ENCODE results near the gene ELOVL4.
A peak's percentile ranks its signal among the peaks of the same experiment; 100 is the strongest.

Gene ELOVL4

DNA sequence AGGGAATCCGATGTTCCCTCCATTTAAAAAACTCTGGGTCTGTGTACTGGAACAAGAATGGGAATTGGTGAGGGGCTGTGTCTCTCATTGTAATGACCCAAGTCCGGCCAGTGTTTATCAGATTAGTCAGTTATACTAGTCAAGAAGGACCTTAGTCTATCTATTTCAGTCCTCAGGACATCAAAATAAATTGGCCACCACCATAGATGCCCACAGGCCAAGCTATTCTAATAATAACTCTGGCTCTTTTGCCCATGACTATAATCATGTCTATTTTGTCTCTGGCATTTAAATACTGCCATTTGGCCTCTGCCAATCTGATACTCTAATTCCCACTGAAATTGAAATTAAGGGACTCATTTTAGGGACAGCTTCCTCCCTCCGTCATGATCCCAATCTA is 37.8 kb downstream of the ELOVL4 start:
- no peak for DNase-seq

DNA sequence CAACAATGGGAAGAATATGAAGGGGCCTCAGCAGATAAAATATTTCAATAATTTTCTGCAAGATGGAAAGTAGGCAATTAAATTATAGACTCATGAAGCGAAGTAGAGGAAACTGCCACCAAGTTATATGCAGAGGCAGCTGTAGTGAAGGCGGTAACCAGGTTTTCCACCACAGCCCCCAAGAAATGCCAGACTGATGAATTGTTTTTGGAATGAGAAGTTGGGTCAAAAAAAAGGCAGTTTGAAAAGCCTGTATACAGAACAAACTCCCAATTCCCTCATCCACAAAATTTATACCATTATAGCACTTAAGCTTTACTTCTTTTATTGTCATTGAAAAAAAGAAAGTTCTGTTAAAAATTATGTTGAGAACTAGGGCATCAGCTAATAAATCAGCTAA is 45.3 kb downstream of the ELOVL4 start:
- no peak for DNase-seq

DNA sequence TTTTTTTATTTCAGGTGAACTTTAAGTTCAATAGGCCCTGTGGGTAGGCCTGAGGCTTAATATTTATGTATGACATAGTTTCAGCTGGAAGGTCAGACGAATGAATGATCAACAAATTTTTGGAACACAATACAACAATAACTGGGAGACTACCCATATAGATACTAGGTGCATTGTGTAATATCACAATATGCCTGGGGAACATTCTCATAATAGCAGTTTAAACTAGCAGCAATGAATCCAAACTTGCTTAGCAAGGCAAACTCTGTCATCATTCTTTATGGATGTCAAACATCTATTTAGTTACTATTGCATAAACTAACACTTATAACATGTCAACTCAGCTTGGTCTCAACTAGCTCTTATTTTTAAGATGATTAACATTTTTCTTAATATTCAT is 49.3 kb downstream of the ELOVL4 start:
- no peak for DNase-seq

DNA sequence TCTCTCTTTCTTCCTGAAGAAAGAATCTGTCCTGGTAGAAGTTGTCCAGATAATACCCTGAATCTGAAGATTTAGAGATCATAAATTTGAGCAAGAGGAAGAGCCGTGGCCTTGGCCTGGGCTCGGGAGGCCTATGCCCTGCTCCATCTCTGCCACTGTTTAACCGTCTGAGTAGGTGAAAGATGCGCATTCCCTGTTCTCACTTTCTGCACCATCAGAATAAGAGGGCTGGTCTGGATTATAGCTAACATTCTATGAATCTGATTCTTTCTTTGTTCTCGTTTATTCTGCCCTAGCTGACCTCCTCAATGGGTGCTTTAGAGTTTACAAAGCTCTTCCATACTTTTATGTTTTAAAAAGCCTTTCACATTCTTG is 51.3 kb downstream of the ELOVL4 start:
- DNase-seq = no peak

DNA sequence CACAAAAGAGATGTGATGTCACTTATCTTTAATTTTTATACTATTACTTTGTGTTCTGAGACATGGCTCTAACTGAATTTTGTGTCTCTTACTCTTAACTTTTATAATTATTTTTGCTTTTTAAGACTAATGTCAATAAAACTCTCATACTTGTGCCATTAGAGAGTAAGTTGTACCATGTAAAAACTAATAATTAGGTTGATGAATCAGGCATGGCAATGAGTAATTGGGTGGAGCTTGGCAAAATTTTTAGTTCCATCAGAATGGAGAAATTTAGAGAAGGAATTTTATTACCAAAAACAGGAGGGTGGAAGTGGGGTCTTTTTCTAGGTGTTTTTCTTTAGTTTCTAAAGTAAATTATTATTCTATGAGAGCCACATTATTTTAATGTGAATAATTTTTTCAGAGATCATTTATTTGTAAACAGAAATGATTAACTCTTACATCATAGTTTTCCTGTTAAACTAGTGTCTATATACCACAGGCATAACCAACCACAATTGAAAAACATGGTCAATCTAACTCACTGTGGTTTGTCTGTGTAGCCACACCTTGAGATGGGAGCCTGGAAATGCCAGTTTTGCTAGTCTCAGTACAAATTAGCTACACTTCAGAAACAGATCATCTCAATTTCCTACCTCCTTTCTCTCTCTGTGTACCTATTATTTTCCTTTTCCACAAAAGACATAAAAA is 51.8 kb downstream of the ELOVL4 start:
- no peak for DNase-seq

DNA sequence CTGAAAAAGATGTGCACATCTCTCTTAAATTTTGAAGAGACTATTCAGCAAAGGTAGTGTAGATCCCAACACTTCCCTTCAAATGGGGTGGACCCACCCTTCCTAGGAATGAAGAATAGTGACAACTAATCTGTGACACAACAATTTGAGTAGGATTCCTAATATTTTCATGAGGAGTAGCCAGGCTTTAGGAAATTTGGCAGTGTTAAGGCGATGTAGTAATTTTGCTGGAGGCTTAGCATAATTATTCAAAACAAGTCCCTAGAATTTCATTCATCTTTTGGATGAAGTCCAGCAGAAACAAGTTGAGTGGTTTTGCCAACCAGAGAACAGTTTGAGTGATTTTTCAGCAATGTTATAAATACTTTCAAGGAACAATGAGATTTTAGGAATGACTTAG is 52.4 kb downstream of the ELOVL4 start:
- DNase-seq = no peak

DNA sequence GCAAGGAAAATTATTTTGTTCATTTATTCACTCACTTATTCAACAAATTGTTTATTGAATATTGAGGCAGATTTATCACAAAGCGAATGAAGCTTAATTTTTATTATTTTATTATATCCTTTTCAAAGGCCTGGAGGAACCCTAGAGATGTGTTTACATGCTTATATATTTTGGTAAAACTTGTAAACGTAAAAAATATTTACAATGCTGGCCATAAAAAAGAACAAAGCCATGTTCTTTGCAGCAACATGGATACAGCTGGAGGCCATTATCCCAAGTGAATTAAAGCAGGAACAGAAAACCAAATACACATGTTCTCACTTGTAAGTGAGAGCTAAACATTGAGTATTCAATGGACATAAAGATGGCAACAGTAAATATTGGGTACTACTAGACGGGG is 58.8 kb downstream of the ELOVL4 start:
- no peak for DNase-seq

DNA sequence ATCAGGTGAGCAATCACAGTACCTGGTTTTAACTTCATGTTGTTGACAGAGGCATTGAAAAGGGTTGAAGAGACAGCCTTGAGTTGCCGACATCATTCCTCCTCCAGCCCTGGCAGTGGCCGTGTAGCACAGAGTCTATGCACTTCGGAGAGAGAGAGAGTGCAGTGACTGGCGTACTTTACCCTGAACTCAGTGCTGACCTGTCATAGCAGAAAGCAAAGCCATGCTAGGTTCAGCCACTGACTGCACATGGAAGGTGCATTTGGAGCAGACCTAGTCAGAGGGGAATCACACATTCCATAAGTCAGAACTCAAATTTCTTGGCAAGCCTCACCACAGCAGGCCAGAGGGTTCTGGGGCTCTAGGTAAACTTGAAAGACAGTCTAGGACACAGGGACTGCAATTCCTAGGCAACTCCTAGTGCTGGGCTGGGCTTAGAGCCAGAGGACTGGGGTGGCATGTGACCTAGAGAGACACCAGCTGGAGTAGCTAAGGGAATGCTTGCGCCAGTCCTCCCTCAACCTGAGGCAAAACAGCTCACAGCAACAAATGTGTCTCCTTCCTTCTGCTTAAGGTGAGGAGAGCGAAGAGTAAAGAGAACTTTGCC is 69.1 kb downstream of the ELOVL4 start:
- DNase-seq = no peak

DNA sequence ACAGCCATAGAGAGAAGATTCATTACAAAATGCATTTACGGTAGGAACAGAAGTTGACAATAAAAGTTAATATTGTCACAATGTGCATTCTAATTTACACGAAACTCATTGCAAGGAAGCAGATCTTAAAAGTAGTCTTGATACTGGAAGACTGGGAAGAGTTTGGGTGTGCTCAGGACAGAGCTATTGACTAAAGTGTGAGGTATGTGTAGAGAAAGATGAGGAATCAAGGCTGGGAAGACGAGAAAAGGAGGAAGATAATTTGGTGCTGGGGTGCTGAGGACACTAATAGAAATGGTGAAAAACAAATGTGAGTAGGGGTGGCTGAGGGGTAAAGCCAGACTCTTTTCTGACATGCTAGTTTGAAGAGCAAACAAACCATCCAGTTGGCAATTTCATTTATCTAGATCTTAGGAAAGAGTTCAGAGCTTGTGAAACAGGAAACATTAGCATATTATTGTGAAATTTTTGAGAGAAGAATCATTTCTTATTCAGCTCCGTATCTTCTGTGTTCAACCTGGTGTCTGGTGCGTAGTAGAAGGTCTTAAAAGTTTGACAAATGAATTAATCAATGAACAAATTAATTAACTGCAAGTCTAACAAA is 72.7 kb downstream of the ELOVL4 start:
- DNase-seq = no peak

DNA sequence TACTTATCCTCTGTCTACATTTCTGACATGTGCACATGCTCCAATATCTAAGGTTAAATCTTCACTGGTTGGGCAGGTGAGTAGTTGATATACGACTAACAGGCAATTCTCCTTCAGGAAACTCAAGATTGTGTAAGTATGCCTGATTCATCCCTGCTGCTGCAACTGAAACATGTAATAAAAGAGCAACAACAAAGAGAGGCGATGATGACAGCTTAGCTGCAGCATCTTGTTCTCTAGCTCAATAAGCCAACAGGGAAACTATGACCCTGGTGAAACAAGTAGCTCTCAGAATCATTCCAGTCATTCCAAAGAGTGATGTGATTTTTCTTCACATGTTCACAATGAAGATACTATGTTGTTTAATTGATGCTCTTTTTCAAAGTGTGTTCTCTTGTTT is 74.4 kb downstream of the ELOVL4 start:
- no peak for DNase-seq

DNA sequence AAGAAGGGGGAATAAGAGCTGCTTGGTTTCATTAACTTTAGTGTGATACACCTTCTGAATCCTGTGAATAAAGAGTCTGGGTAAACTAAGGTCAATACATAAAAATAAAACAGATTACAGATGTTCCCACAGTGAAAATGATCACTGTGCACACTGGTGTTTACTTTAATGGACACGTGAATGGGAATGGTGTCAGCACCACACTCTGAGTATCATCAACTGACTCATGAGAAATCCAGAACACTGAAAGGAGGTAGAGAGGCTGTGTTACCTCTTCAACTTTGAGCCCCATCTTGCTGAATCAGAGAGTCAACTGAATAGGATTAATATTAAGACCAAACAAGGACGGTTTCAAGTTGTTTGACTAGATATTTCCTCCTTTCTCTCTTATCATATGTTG is 75.0 kb downstream of the ELOVL4 start:
- DNase-seq = no peak

DNA sequence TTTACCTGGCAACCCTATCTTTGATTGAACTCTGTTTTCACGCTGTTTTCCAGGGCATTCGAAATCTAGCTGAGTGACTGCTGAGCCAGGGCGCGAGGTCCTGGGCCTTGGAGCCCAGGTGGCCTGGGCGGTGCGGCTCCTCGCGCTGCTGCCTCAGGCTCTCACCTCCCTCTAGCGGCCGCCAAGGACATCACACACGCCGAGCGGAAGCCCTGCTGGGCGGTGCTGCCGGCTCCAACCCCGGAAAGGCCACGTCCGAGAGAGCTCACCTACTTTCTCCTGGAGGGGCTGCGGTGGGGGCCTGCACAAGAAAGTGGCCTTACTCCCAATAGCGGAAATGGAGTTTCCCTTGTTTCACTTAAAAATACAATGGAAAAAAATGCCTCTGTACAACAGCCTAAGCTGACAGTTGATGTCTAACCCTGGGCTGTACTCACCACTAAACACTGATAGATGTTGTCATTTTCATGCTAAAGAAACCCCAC is 77.7 kb downstream of the ELOVL4 start:
- DNase-seq = peak; percentile 93

DNA sequence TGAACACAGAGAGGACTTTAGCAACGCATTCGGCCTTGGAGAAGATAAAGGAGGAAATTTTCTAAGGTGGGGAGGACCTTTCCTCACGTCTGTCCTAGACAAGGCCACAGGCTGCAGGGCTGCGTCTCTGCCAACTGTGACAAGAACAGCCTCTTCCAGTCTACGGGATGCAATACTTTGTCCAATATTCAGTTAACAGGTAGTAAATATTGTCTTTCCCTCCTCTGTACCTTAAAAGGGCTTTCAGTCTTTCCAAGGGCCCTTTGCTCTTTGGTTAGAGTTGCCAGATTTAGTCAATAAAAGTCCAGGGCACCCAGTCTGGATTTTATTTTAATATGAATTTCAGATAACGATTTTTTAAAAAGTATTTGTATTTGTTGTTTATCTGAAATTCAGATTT is 78.2 kb downstream of the ELOVL4 start:
- DNase-seq = no peak

DNA sequence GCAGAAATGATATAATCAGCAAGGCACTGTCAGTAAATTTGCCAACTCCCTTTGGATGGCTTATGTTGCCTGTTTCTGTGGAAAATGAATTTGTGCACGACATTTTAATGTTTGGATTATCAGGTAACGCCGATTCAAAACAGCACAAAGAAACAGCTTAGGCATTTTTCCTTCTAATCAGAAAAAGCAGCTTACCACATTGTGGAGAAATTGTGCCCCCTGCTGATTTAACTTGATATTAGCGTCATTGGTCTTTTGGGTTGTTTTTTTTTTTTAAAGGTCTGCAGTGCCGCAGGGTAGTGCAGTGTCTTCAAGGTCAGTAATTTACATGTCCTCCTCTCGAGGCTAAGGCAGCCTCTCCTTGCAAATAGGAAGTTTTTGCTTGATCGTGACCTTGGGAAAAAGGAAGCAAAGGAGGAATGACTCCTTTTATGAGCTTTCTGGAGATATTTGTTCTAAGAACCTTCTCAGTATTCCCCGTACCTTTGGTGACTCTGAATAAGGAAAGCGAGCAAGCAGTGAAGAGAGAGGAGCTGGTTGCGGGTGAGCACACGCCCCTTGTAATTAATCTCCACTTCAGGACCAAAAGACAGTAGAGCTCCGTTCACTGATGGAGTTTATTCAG is 79.1 kb downstream of the ELOVL4 start:
- DNase-seq = peak; percentile 86
